ENCODE data around the gene TNRC18. TPM values are rescaled to one million over a fixed set of nuclear protein-coding genes. Genes with fewer than 3 reads are reported as not detected.
A peak's percentile ranks its signal among the peaks of the same experiment; 100 is the strongest.

Gene TNRC18
- total RNA-seq, 2 donors from 2014 or later = 54.5 to 67.6 TPM

- no peak for ATAC-seq
- H3K27ac Mint-ChIP-seq = no peak overlapping the region
Observed at GRCh38 chr7:5456409-5456808, 32.8 kb upstream of the TNRC18 start.

GRCh38 chr7:5455581-5456219 is 32.1 kb upstream of the TNRC18 start:
- DNase-seq (no peak), ATAC-seq (no peak)
- H3K9me3 ChIP-seq (ENCODE audit: control insufficient read depth, low read length, poor library complexity, severe bottlenecking) = no peaks in the 10 kb centered on the region
- peaks cover 6% of the 10 kb centered on the region for H3K27me3 Mint-ChIP-seq
- peaks cover 2% of the 10 kb centered on the region for H3K36me3 Mint-ChIP-seq (ENCODE audit: low read depth)
- H3K27ac Mint-ChIP-seq = no peak overlapping the region
- H3K4me1 Mint-ChIP-seq = peaks cover 4% of the 10 kb centered on the region
- H3K4me3 Mint-ChIP-seq = no peak overlapping the region

More at GRCh38 chr7:5456409-5456808, 32.8 kb upstream of the TNRC18 start:
- no peak for DNase-seq
- Mint-ChIP-seq H3K27me3 (peaks cover 6% of the 10 kb centered on the region), H3K4me3 (no peak overlapping the region), H3K36me3 (ENCODE audit: low read depth) (peaks cover 2% of the 10 kb centered on the region), H3K4me1 (peaks cover 2% of the 10 kb centered on the region)
- H3K9me3 ChIP-seq (ENCODE audit: control insufficient read depth, low read length, poor library complexity, severe bottlenecking) = no peaks in the 10 kb centered on the region

DNA sequence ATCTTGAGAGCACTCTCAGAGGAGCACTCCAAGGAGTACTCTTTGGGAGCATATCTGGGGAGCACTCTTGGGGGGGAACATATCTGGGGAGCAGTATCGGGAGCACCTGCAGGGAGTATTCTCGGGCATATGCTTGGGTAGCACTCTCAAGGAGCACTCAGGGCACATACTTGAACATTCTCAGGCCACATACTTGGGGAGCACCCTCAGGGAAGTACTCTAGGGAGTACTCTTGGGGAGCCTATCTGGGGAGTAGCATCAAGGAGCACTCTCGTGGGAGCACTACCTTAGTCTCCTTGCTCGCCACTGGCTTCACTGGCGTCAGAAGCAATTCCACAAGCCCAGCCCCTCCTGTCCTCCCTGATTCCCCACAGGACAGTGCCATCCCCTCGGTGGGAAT is 31.5 kb upstream of the TNRC18 start:
- Mint-ChIP-seq H3K36me3 (ENCODE audit: low read depth) (peaks cover 2% of the 10 kb centered on the region), H3K4me3 (no peak overlapping the region), H3K27ac (no peak overlapping the region), H3K27me3 (peaks cover 6% of the 10 kb centered on the region), H3K4me1 (peaks cover 4% of the 10 kb centered on the region)
- DNase-seq = no peak
- no peaks in the 10 kb centered on the region for H3K9me3 ChIP-seq (ENCODE audit: control insufficient read depth, low read length, poor library complexity, severe bottlenecking)
- no peak for ATAC-seq

GRCh38 chr7:5454485-5454884 is 30.9 kb upstream of the TNRC18 start:
- Mint-ChIP-seq H3K36me3 (ENCODE audit: low read depth) (peaks cover 2% of the 10 kb centered on the region), H3K4me1 (peaks cover 4% of the 10 kb centered on the region)
- no peaks in the 10 kb centered on the region for H3K9me3 ChIP-seq (ENCODE audit: control insufficient read depth, low read length, poor library complexity, severe bottlenecking)

GRCh38 chr7:5453566-5454075 is 30.0 kb upstream of the TNRC18 start:
- H3K4me3 Mint-ChIP-seq = no peak overlapping the region
- no peak overlapping the region for H3K27ac Mint-ChIP-seq
- H3K27me3 Mint-ChIP-seq = peaks cover 6% of the 10 kb centered on the region
- no peaks in the 10 kb centered on the region for H3K9me3 ChIP-seq (ENCODE audit: control insufficient read depth, low read length, poor library complexity, severe bottlenecking)
- DNase-seq (no peak), ATAC-seq (no peak)
- peaks cover 4% of the 10 kb centered on the region for H3K4me1 Mint-ChIP-seq
- no peaks in the 10 kb centered on the region for H3K36me3 Mint-ChIP-seq (ENCODE audit: low read depth)

More at GRCh38 chr7:5454485-5454884, 30.9 kb upstream of the TNRC18 start:
- H3K4me3 Mint-ChIP-seq = no peak overlapping the region
- ATAC-seq = no peak
- H3K27ac Mint-ChIP-seq = no peak overlapping the region
- peaks cover 6% of the 10 kb centered on the region for H3K27me3 Mint-ChIP-seq
- no peak for DNase-seq

- no peaks in the 10 kb centered on the region for H3K9me3 ChIP-seq (ENCODE audit: control insufficient read depth, low read length, poor library complexity, severe bottlenecking)
- peaks cover 6% of the 10 kb centered on the region for H3K27me3 Mint-ChIP-seq
- ATAC-seq (no peak), DNase-seq (no peak)
- peaks cover 4% of the 10 kb centered on the region for H3K4me1 Mint-ChIP-seq
- peak overlapping the region; percentile 69 for H3K27ac Mint-ChIP-seq
- no peak overlapping the region for H3K4me3 Mint-ChIP-seq
- no peaks in the 10 kb centered on the region for H3K36me3 Mint-ChIP-seq (ENCODE audit: low read depth)
Observed at GRCh38 chr7:5452937-5453540, 29.4 kb upstream of the TNRC18 start.

DNA sequence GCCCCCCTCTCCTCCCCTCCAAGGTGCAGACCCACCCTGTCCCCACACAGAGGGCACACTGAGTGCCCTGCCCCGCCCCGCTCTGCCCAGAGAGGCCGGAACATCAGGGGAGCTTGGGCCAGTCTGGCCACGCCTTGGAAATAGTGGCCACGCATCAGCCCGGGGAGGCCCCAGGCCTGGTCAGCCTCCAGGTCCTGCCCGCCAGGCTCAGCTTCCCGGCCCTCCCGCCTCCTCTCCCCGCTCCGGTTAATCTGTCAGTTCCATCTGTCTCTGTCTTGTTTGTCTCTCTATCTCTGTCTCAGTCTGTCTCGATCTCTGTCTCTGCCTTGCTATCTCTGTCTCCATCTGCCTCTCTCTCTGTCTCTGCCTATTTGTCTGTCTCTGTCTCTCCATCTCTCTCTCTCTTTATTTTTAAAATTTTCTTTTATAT is 28.9 kb upstream of the TNRC18 start:
- Mint-ChIP-seq H3K27me3 (peaks cover 6% of the 10 kb centered on the region), H3K36me3 (ENCODE audit: low read depth) (no peaks in the 10 kb centered on the region), H3K27ac (peak overlapping the region; percentile 69), H3K4me3 (no peak overlapping the region), H3K4me1 (peaks cover 4% of the 10 kb centered on the region)
- ATAC-seq = no peak
- H3K9me3 ChIP-seq (ENCODE audit: control insufficient read depth, low read length, poor library complexity, severe bottlenecking) = no peaks in the 10 kb centered on the region
- no peak for DNase-seq

- no peak overlapping the region for H3K27ac Mint-ChIP-seq
- ATAC-seq (no peak), DNase-seq (no peak)
- no peak overlapping the region for H3K4me3 Mint-ChIP-seq
- peaks cover 5% of the 10 kb centered on the region for H3K27me3 Mint-ChIP-seq
- H3K9me3 ChIP-seq (ENCODE audit: control insufficient read depth, low read length, poor library complexity, severe bottlenecking) = no peaks in the 10 kb centered on the region
- no peaks in the 10 kb centered on the region for H3K36me3 Mint-ChIP-seq (ENCODE audit: low read depth)
- H3K4me1 Mint-ChIP-seq = peaks cover 4% of the 10 kb centered on the region
Observed at GRCh38 chr7:5451391-5451790, 27.8 kb upstream of the TNRC18 start.

- H3K36me3 Mint-ChIP-seq (ENCODE audit: low read depth) = no peaks in the 10 kb centered on the region
- no peak overlapping the region for H3K4me3 Mint-ChIP-seq
- peaks cover 4% of the 10 kb centered on the region for H3K4me1 Mint-ChIP-seq
- no peaks in the 10 kb centered on the region for H3K27me3 Mint-ChIP-seq
- H3K9me3 ChIP-seq (ENCODE audit: control insufficient read depth, low read length, poor library complexity, severe bottlenecking) = no peaks in the 10 kb centered on the region
- ATAC-seq = peak; percentile 64
- no peak overlapping the region for H3K27ac Mint-ChIP-seq
- peak in 1 of 3 donors; percentile 25 for DNase-seq
Observed at GRCh38 chr7:5450549-5451327, 27.1 kb upstream of the TNRC18 start.

GRCh38 chr7:5448378-5449037 is 24.9 kb upstream of the TNRC18 start:
- no peak overlapping the region for H3K4me3 Mint-ChIP-seq
- DNase-seq (no peak), ATAC-seq (no peak)
- H3K27ac Mint-ChIP-seq = no peak overlapping the region
- peaks cover 2% of the 10 kb centered on the region for H3K36me3 Mint-ChIP-seq (ENCODE audit: low read depth)
- peaks cover 2% of the 10 kb centered on the region for H3K4me1 Mint-ChIP-seq
- H3K27me3 Mint-ChIP-seq = no peaks in the 10 kb centered on the region
- no peaks in the 10 kb centered on the region for H3K9me3 ChIP-seq (ENCODE audit: control insufficient read depth, low read length, poor library complexity, severe bottlenecking)

DNA sequence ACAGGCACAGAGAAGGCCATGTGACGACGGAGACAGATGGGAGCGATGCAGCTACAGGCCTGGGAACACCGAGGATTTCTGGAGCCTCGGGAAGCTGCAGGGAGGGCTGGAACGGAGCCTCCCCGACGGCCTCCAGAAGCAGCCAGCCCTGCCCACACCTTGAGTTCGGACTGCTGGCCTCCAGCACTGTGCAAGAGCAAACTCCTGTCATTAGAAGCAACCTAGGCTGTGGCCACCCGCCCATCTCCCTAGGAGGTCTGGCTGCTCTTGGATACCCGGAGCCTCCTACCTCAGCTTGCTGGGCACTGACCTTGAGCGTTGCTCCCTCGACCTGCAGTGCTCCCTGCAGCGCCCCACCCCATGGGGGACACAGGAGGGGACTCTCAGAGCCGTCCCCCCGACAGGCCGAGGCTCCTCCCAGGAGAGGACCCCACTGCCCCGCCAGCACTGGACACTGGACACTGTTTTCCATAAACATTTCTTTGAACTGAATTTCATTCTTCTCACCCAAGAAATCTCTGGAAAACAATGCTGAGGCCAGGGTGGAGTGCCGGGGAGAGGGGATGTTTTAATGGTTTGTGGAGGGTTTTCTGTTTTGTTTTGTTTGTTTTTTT is 22.5 kb upstream of the TNRC18 start:
- Mint-ChIP-seq H3K4me1 (no peaks in the 10 kb centered on the region), H3K27ac (no peak overlapping the region), H3K27me3 (no peaks in the 10 kb centered on the region), H3K4me3 (no peak overlapping the region), H3K36me3 (ENCODE audit: low read depth) (peaks cover 2% of the 10 kb centered on the region)
- no peaks in the 10 kb centered on the region for H3K9me3 ChIP-seq (ENCODE audit: control insufficient read depth, low read length, poor library complexity, severe bottlenecking)
- no peak for DNase-seq
- ATAC-seq = no peak

- no peak overlapping the region for H3K4me3 Mint-ChIP-seq
- DNase-seq (no peak), ATAC-seq (no peak)
- peak overlapping the region; percentile 37 for H3K27ac Mint-ChIP-seq
- H3K36me3 Mint-ChIP-seq (ENCODE audit: low read depth) = peaks cover 2% of the 10 kb centered on the region
- H3K4me1 Mint-ChIP-seq = no peaks in the 10 kb centered on the region
- no peaks in the 10 kb centered on the region for H3K9me3 ChIP-seq (ENCODE audit: control insufficient read depth, low read length, poor library complexity, severe bottlenecking)
- no peaks in the 10 kb centered on the region for H3K27me3 Mint-ChIP-seq
Observed at GRCh38 chr7:5443678-5444077, 20.0 kb upstream of the TNRC18 start.
